ENCODE measurements around the gene CDH11. TPM values are rescaled to one million over a fixed set of nuclear protein-coding genes. Genes with fewer than 3 reads are reported as not detected.

The CDH11 gene
- total RNA-seq, 4 donors from 2014 or later = 4.0 to 14.2 (median 8.6) TPM

DNA sequence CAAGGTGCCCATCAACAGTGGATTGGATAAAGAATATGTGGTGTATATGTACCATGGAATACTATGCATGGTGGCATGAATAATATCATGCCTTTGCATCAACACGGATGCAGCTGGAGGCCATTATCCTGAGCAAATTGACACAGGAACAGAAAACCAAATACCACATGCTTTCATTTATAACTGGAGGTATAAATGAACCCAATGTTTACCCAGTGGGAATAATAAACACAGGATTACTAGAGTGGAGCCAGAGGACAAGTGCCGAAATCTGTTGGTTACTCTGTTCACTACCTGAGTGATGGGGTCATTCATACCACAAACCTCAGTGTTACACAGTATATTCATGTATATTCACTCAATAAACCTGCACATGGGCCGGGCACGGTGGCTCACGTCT, 125.2 kb downstream of the CDH11 start:
- Histone ChIP-seq H3K4me3 (no peak overlapping the region), H3K27ac (no peak overlapping the region), H3K27me3 (no peaks in the 10 kb centered on the region), H3K36me3 (no peaks in the 10 kb centered on the region), H3K9me3 (no peaks in the 10 kb centered on the region), H3K4me1 (no peaks in the 10 kb centered on the region)
- intact Hi-C loops (cut with DNase I; ENCODE audit: low total_unique reads) = no loop called here
- TF ChIP-seq, protein P1, sequence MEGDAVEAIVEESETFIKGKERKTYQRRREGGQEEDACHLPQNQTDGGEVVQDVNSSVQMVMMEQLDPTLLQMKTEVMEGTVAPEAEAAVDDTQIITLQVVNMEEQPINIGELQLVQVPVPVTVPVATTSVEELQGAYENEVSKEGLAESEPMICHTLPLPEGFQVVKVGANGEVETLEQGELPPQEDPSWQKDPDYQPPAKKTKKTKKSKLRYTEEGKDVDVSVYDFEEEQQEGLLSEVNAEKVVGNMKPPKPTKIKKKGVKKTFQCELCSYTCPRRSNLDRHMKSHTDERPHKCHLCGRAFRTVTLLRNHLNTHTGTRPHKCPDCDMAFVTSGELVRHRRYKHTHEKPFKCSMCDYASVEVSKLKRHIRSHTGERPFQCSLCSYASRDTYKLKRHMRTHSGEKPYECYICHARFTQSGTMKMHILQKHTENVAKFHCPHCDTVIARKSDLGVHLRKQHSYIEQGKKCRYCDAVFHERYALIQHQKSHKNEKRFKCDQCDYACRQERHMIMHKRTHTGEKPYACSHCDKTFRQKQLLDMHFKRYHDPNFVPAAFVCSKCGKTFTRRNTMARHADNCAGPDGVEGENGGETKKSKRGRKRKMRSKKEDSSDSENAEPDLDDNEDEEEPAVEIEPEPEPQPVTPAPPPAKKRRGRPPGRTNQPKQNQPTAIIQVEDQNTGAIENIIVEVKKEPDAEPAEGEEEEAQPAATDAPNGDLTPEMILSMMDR (IDR thresholded peaks at IDR 0.05 in 4 of 5, conservative IDR thresholded peaks at IDR 0.05 in 1 of 5) = no peak
- TF ChIP-seq POLR2A (IDR thresholded peaks at IDR 0.05) = no peak
- no peak for ATAC-seq
- in situ Hi-C loops (cut with MboI; ENCODE audit: low sequenced_read_pairs in 4 of 4) = no loop called here
- DNase-seq = no peak

DNA sequence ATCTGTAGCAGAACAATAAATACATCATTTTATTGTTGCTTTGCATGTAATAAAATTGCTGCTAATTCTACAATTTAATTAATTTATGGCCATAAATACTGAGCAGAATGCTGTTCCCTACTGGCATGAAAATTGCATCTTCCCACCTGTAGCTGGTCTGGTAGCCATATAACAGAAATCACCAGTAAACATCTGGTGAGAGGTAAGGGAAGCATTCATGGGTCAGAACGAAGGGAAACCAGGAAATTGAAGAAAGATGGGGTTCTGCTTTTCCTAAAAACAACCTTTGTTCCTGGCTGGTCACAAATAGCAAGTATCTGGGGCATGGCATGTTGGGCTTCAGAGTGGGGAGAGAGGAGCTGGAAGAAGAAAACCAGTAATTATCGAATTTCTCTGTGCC, 128.4 kb downstream of the CDH11 start:
- Histone ChIP-seq H3K27me3 (no peaks in the 10 kb centered on the region), H3K27ac (no peak overlapping the region), H3K4me3 (no peak overlapping the region), H3K9me3 (no peaks in the 10 kb centered on the region), H3K36me3 (no peaks in the 10 kb centered on the region), H3K4me1 (no peaks in the 10 kb centered on the region)
- DNase-seq (no peak), ATAC-seq (no peak)
- TF ChIP-seq POLR2A (IDR thresholded peaks at IDR 0.05) = no peak
- TF ChIP-seq, protein P1 (IDR thresholded peaks at IDR 0.05 in 4 of 5, conservative IDR thresholded peaks at IDR 0.05 in 1 of 5) = no peak
- in situ Hi-C loops (cut with MboI; ENCODE audit: low sequenced_read_pairs in 4 of 4) (no loop called here), intact Hi-C loops (cut with DNase I; ENCODE audit: low total_unique reads) (no loop called here)

DNA sequence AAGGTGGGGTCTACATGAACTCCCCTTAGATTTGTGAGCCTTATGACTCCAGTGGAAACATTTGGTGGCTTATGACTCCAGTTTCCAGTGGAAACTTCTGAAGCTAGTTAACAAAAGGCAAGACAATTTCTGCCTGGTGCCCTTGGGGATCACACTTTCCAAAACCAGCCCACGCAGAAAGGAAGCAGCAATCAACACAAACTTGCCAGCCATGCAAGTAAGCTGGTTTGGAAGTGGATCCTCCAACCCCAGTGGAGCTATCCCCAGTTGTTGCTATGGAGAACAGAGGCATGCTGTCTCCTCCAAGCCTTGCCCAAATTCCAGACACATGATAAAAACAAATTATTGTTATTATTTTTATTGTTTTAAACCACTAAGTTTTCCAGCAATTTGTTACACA, 130.9 kb downstream of the CDH11 start:
- no peak for ATAC-seq
- in situ Hi-C loops (cut with MboI; ENCODE audit: low sequenced_read_pairs in 4 of 4) = no loop called here
- Histone ChIP-seq H3K36me3 (no peaks in the 10 kb centered on the region), H3K27me3 (no peaks in the 10 kb centered on the region), H3K27ac (no peak overlapping the region), H3K4me1 (no peaks in the 10 kb centered on the region), H3K4me3 (no peak overlapping the region), H3K9me3 (no peaks in the 10 kb centered on the region)
- no peak for DNase-seq
- TF ChIP-seq POLR2A (IDR thresholded peaks at IDR 0.05) = no peak
- TF ChIP-seq, protein P1 (IDR thresholded peaks at IDR 0.05 in 4 of 5, conservative IDR thresholded peaks at IDR 0.05 in 1 of 5) = no peak
- intact Hi-C loops (cut with DNase I; ENCODE audit: low total_unique reads) = no loop called here

DNA sequence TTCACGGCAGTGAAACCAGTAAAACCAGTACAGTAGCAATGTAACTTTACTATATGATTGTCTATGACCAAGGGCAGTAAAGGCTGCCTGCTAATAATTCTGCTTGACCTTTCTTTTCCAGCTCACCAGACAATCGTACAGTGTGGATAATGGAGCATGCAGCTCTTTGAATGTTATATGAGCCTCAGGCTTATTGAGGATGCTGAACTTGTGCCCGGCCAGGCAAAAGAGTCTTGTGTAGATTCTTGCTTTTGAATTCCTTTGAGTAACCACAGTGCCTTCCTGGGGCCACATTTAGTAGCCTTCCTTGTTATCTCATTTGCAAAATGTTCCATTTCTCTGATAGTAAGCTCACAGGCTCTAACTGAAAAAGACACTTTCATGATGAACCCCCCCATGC, 131.8 kb downstream of the CDH11 start:
- ATAC-seq = no peak
- no peak for DNase-seq
- no peak overlapping the region for H3K4me3 ChIP-seq
- H3K36me3 ChIP-seq = no peaks in the 10 kb centered on the region
- in situ Hi-C loops (cut with MboI; ENCODE audit: low sequenced_read_pairs in 4 of 4) = no loop called here
- no peak overlapping the region for H3K27ac ChIP-seq
- intact Hi-C loops (cut with DNase I; ENCODE audit: low total_unique reads) = no loop called here
- TF ChIP-seq, protein P1 (IDR thresholded peaks at IDR 0.05 in 4 of 5, conservative IDR thresholded peaks at IDR 0.05 in 1 of 5) = no peak
- TF ChIP-seq POLR2A (IDR thresholded peaks at IDR 0.05) = no peak
- no peaks in the 10 kb centered on the region for H3K4me1 ChIP-seq
- H3K27me3 ChIP-seq = no peaks in the 10 kb centered on the region
- no peaks in the 10 kb centered on the region for H3K9me3 ChIP-seq

DNA sequence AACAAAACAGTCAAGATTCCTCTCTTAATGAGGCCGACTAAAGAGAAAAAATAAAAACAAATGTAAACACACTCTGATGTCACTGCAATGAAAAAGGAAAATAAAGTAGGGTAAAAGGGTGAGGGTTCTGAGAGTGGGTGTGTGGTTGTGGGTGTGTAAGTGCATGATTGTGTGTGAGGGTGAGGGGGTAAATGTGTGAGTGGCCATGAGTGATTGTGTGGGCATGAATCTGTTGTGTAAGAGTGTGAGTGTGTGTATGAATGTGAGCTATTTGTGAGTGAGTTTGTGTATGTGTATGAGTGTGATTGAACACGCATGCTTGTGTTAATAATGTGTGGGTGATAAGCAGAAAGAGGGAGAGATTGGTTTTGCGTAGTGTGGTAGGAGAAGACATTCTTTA, 132.8 kb downstream of the CDH11 start:
- no peaks in the 10 kb centered on the region for H3K27me3 ChIP-seq
- intact Hi-C loops (cut with DNase I; ENCODE audit: low total_unique reads) (no loop called here), in situ Hi-C loops (cut with MboI; ENCODE audit: low sequenced_read_pairs in 4 of 4) (no loop called here)
- H3K4me3 ChIP-seq = no peak overlapping the region
- DNase-seq (no peak), ATAC-seq (no peak)
- H3K27ac ChIP-seq = no peak overlapping the region
- H3K4me1 ChIP-seq = no peaks in the 10 kb centered on the region
- TF ChIP-seq, protein P1 (IDR thresholded peaks at IDR 0.05 in 4 of 5, conservative IDR thresholded peaks at IDR 0.05 in 1 of 5) = no peak
- no peak for TF ChIP-seq POLR2A (IDR thresholded peaks at IDR 0.05)
- H3K36me3 ChIP-seq = no peaks in the 10 kb centered on the region
- H3K9me3 ChIP-seq = no peaks in the 10 kb centered on the region

All from gastrocnemius medialis (tissue), 4 donors.